ENCODE results near the gene CCDC136.

- no peak for TF ChIP-seq CTCF (IDR thresholded peaks at IDR 0.05)
- TF ChIP-seq ZFX (IDR thresholded peaks at IDR 0.05; ENCODE audit: borderline replicate concordance) = no peak
Observed at GRCh38 chr7:128752251-128752650, 39.5 kb upstream of the CCDC136 start.

All from 22Rv1 (cell line).